ENCODE measurements around the gene VMP1.
"Not testable (repeated sequence)": the region's sequence is repeated elsewhere in the genome, so short reads cannot be mapped to it uniquely, and the experiment has no call there.

VMP1 gene

DNA sequence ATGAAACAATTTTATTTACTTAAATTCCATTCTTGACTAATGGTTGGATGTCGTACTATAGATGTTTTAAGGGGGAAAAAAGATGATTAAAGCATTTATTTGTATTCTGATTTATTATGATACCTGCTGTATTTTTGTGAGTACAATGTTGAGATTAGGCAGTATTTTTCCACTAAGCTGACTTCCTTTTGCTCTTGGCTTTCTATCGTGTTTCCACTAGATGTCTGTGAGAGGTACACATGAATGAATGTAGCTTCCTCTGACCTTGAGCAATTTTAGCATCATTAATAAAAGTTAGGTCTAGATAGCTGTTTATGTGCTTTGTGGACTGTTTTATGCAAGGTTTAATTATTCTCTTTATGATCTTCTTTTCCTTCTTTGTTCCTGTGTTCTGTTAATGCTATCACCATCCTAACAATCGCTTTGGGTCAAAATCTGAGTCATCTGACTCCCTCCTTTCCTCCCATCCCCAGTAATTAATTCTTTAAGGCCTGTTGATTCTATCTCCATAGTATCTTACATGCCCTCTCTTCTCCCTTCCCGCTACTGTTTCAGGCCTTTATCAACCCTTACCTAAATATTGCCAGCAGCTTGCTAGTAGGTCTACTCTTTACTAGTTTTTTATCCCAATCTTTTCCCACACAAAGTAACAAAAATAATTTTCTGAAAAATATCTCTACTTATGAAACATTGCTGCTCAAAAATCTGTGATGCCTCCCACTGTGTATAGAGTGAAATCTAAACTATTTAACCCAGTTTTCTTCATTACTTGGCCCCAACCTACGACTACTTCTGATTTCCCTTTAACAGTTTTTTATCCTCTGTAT lies 76.0 kb downstream of the VMP1 start:
- no peak for DNase-seq

- DNase-seq = no peak
Measured at GRCh38 chr17:59785091-59785799, 77.8 kb downstream of the VMP1 start.

- DNase-seq = no peak
Measured at GRCh38 chr17:59786213-59786535, 78.7 kb downstream of the VMP1 start.

DNA sequence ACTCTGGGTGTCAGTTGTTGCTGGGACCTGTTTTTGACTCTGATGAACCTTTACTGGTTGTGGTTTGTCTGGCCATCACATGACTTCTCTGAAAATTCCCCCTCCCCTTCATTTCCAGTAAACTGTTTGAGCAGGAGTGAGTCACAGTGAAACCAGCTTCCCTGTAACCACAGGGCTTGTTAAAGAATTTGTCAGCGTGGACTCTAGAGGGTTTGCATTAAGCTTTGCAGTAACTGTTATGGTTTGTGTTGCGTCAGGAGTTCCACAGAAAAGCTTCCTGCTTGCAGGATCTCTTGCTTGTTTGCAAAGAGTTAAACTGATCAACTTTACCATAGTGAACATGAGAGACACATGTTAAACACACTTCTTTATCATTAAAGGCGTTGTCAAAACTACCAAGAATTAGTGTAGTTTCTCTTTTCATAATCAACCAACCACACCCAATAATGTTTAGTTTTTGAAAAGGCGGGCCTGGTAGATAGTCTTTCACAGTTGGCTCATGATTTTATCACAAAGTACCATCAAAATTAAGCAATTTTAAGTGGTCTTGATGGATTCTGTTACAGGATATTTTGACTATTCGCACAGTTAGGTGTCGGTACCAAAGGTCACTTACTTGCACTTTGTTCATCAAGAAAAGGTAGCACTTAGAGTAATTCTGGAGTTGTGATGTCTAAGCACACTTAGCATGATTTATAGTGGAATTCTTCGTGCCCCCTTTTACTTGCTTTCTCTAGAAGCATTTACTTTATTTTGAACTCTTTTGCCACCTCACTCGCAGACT lies 79.3 kb downstream of the VMP1 start:
- DNase-seq = no peak

GRCh38 chr17:59789849-59790248 lies 82.4 kb downstream of the VMP1 start:
- DNase-seq = not testable (repeated sequence)

DNA sequence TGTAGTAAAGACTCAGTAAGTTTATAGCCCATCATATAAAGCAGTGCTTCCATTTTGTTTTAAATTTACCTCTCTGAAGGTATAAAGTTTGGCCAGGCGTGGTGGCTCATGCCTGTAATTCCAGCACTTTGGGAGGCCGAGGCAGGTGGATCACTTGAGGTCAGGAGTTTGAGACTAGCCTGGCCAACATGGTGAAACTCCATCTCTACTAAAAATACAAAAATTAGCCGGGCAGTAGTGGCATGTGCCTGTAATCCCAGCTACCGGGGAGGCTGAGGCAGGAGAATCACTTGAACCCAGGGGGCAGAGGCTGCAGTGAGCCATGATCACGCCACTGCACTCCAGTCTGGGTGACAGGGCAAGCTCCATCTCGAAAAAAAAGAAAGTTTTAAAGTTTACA lies 83.0 kb downstream of the VMP1 start:
- not testable (repeated sequence) for DNase-seq

GRCh38 chr17:59790910-59791309 lies 83.5 kb downstream of the VMP1 start:
- no peak for DNase-seq

DNA sequence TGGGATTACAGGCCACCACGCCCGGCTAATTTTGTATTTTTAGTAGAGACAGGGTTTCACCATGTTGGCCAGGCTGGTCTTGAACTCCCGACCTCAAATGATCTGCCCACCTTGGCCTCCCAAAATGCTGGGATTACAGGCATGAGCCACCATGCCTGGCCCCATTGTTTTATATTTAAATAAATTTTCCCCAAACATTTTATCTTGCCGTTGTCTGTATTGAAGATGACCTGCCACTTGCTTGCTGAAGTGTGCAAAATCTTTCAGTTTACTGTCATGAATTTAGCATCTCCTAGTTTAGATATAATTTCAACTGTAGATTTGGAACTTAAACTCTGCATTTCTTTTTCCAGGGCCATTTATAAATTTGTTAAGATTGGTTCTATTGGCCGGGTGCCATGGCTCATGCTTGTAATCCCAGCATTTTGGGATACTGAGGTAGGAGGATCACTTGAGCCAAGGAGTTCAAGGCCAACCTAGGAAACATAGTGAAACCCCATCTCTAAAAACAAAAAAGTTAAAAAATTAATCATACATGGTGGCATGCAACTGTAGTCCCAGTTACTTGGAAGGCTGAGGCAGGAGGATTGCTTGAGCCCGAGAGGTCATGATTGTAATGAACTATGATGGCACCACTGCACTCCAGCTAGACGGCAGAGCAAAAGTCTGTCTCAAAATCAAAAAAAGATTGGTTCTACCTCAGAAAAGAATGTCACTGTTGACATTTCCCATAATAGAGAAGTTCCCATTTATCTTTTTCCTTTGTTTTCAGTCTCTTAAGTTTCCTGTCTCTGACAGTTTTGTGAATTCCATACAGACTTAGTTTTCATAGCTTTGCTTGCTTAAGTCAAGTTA lies 84.4 kb downstream of the VMP1 start:
- DNase-seq = no peak

DNA sequence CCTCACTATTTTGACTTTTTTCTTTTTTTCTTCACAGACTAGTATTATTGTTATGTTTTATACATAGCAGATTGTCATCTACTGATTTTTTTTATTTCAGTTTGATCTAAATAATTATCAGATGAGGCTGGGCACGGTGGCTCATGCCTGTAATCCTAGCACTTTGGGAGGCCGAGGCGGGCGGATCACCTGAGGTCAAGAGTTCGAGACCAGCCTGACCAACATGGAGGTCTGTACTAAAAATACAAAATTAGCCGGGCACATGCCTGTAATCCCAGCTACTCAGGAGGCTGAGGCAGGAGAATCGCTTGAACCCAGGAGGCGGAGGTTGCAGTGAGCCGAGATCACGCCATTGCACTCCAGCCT lies 85.0 kb downstream of the VMP1 start:
- DNase-seq = not testable (repeated sequence)

DNA sequence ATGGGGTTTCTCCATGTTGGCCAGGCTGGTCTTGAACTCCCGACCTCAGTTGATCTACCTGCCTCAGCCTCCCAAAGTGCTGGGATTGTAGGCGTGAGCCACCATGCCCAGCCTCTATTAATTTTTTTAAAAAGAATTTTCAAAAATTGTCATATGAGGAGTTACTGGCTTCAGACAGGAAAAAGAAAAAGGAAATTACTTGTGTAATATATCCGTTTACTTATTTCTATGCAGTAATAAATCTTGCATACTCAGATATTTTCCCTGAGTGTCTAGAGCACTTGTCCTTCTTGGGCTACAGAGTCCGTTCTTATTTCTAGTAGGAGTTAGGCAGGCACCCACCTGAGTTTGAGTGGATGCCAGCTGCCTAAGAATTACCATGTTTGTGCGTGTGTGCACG lies 85.8 kb downstream of the VMP1 start:
- DNase-seq = no peak

DNA sequence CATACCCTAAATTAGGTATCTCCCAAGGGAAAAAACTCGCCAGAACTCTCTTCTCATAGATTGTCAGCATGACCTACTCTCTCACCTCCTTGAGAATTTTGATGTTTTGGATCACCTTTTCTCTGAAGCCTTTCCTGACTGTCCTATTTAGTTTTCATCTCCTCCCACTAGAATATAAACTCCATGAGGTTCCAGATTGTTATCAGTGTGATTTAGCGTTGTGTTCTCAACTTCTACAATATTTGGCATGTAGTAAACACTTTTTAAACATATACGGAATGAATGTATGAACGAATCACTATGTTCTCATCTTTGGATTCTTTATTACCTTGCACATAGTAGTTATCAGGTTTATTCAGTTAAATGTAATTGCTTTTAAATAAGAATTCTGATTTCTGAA lies 88.7 kb downstream of the VMP1 start:
- no peak for DNase-seq

GRCh38 chr17:59796785-59797205 lies 89.3 kb downstream of the VMP1 start:
- DNase-seq = no peak

- DNase-seq = no peak
Measured at GRCh38 chr17:59798111-59798510, 90.7 kb downstream of the VMP1 start.

GRCh38 chr17:59800530-59800942 lies 93.1 kb downstream of the VMP1 start:
- DNase-seq = no peak

GRCh38 chr17:59802160-59802559 lies 94.7 kb downstream of the VMP1 start:
- DNase-seq = no peak

DNA sequence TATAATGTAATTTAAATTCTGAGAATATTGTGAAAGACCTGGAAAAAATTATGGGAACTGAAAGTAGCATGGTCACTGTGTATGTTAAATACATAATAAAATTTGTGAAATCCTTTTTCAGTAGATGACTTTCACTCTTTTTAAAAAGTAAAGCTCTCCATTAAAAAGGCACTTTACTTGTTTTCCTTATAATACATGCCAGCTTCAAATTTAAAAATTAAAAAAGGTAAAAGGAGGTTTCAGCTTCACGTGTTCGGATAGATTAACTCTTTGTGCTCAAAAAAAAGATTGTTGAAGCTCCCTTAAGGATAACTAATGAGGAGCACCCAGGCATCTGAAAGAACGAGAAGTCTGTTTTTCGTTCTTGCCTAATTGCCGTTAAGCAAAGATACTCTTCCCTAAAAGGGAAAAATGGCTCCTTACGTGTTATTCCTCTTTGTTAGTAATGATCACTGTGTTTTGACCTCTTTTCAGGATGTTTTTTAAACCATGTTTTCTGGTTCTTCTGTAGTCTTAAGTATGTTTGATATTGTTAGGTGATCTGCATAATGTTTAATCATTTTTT lies 97.5 kb downstream of the VMP1 start:
- no peak for DNase-seq

DNA sequence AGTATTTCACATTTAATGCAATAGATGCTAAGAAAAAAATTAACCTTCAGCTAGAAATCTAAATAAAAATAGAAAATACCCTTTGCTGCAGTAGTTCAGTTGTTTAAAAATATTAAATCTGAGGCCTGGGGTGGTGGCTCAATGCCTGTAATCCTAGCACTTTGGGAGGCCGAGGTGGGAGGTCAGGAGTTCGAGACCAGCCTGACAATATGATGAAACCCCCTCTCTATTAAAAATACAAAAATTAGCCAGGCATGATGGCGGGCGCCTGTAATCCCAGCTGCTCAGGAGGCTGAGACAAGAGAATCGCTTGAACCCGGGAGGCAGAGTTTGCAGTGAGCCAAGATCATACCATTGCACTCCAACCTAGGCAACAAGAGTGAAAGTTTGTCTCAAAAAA lies 98.9 kb downstream of the VMP1 start:
- not testable (repeated sequence) for DNase-seq

DNA sequence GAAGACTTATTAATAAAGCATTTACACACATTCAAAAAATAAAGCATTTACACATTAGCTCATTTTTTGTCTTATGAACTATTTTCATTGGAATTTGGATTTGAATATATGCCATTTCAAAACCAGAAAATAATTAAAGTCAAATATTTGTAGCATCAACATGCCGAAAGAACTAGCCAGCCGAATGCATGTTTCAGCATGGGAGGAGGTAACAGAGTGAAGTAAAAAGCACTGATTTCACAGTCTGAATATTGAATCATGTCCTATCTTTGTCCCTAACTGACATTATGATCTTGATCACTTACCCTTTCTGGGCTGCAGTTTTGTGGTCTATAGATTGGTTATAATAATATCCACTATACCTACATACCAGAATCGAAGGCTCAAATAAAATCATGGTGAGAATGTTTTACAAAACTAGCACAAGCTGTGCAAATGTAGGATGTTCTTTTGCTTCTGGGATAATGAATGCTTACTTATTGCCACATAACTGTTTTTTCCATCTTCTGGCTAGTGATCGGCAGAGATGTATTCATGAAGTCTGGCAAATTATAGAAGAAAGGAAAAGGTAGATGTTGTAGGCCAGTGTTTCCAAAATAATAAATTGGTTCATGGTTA lies 100.5 kb downstream of the VMP1 start:
- DNase-seq = no peak

- no peak for DNase-seq
Measured at GRCh38 chr17:59810894-59811153, 103.4 kb downstream of the VMP1 start.

DNA sequence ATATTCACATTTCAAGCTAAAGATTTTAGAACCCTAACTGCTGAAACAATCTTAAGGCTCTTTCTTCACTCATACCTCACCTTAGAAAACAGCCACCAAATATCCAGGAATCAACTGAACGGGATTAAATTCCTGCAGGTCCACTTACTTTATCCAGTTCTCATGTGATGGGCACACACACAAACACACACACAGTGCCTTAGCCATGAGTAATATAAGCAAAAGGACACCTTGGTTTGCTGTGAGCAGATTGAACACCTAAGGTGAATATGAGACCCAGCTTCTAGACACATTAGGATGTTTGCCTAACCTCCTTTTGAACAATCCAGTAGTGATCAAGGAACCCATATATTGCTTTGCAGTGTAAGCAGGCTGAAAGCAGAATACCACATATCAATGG lies 103.8 kb downstream of the VMP1 start:
- no peak for DNase-seq

DNA sequence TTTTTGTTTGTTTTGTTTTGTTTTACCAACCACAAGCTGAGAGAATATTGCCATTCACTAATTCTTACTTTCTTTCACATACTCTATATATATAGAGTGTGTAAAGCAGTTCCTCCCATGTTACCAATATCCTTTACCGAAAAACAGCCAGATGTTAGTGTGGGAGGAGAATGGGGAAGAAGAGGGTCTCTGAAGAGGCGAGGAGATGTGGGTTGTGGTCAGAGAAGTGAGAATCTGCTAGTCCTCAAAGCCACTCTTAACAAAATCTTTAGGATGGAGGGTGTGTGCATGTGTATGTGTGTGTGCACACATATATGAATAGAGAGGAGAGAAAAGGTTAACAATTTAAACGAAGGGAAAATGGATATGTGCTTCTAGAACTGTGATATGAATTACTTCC lies 104.7 kb downstream of the VMP1 start:
- DNase-seq = no peak

- DNase-seq = no peak
Measured at GRCh38 chr17:59814276-59814675, 106.8 kb downstream of the VMP1 start.

Measured in NCI-H1694 (cell line).